IPS-15b (cell line): ENCODE data around the gene TUT4.

Source experiments
- H3K27me3 ChIP-seq: one replicate; pipeline ENCODE4 v1.6.1; 2013; ENCODE audit warnings: low read length; ENCODE audit not compliant: control insufficient read depth, insufficient read depth
- H3K36me3 ChIP-seq: one replicate; pipeline ENCODE4 v1.6.1; 2013; ENCODE audit warnings: low read length; ENCODE audit not compliant: control insufficient read depth, insufficient read depth
- H3K4me1 ChIP-seq: one replicate; pipeline ENCODE4 v1.6.1; 2013; ENCODE audit warnings: mild to moderate bottlenecking, low read length; ENCODE audit not compliant: control insufficient read depth, insufficient read depth
- H3K4me3 ChIP-seq: one replicate; pipeline ENCODE4 v1.5.1; 2013; ENCODE audit warnings: low read depth, low read length
- H3K9ac ChIP-seq: one replicate; pipeline ENCODE4 v1.6.1; 2013; ENCODE audit warnings: low read depth, mild to moderate bottlenecking, low read length
- H3K9me3 ChIP-seq: one replicate; pipeline ENCODE4 v1.6.1; 2013; ENCODE audit warnings: mild to moderate bottlenecking, low read length; ENCODE audit not compliant: control insufficient read depth, insufficient read depth

TUT4 gene

DNA sequence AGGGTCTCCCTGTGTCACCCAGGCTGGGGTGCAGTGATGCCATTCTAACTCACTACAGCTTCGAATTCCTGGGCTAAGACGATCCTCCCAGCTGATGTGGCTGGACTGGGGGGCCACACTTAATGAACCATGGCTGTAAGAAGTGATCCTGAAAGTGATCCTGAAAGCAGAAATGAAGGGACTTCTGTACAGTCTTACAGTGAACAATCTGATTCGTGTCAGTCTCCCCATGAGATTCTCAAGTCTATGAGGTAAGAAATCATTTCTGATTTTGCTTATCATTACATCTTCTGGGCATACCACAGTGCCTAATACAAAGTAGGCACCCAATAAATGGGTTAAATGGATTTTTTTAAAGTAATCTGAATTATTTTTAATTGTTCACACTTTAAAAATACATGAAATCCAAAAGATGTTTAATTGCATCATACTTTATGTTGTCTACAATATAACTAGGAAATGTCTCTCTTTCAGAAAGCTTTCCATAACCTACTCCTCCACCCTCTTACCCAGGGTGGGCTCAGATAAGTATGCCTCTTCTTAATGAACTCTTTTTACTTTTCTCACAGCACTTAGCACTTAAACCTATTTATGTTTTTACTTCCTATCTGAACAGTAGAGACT lies 21.5 kb downstream of the TUT4 start:
- H3K4me1 ChIP-seq, result no peaks in the 10 kb centered on the region
- H3K4me3 ChIP-seq, result no peak overlapping the region
- H3K9me3 ChIP-seq, result no peaks in the 10 kb centered on the region

GRCh38 chr1:52530563-52531144 lies 22.2 kb downstream of the TUT4 start:
- H3K27me3 ChIP-seq, result no peaks in the 10 kb centered on the region
- no peak overlapping the region for H3K4me3 ChIP-seq
- H3K9ac ChIP-seq, result no peak overlapping the region
- H3K9me3 ChIP-seq, result no peaks in the 10 kb centered on the region
- no peaks in the 10 kb centered on the region for H3K4me1 ChIP-seq
- no peaks in the 10 kb centered on the region for H3K36me3 ChIP-seq

More for the DNA sequence above, 21.5 kb downstream of the TUT4 start:
- Histone ChIP-seq H3K9ac (no peak overlapping the region), H3K36me3 (no peaks in the 10 kb centered on the region), H3K27me3 (no peaks in the 10 kb centered on the region)

DNA sequence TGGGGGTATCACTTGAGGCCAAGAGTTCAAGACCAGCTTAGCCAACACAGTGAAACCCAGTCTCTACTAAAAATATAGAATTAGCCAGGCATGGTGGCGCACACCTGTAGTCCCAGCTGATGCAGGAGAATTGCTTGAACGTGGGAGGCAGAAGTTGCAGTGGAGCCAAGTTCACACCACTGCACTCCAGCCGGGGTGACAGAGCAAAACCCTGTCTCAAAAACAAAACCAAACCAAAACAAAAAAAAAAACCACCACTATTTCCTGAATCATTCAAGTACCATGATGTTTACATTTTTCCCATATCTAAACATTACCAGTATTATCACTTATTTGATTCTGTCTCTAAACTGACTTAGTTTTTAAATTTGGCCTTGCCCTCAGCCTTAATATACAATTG lies 29.5 kb downstream of the TUT4 start:
- Histone ChIP-seq H3K9me3 (no peaks in the 10 kb centered on the region), H3K4me1 (no peaks in the 10 kb centered on the region), H3K36me3 (peaks cover 3% of the 10 kb centered on the region), H3K27me3 (no peaks in the 10 kb centered on the region), H3K9ac (no peak overlapping the region), H3K4me3 (no peak overlapping the region)

DNA sequence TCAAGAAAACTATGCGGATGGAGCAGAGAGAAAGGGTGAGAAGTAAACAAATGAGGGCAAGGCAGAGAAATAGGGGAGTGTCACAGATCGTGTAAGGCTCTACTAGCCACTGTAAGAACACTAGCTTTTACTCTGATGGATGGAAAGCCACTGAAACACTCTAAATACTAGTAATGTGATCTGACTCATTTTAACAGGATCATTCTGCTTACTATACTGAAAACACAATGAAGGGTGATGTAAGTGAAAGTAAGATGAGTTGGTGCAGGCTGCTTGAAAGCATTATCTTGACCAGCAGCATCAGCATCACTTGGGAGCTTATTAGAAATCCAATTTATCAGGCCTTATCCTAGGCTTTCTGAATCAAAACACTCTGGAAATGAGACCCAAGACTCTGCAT lies 32.7 kb downstream of the TUT4 start:
- H3K9ac ChIP-seq, result no peak overlapping the region
- no peaks in the 10 kb centered on the region for H3K4me1 ChIP-seq
- H3K27me3 ChIP-seq, result no peaks in the 10 kb centered on the region
- peaks cover 3% of the 10 kb centered on the region for H3K36me3 ChIP-seq
- H3K4me3 ChIP-seq, result no peak overlapping the region
- no peaks in the 10 kb centered on the region for H3K9me3 ChIP-seq

GRCh38 chr1:52518962-52519361 lies 33.9 kb downstream of the TUT4 start:
- Histone ChIP-seq H3K4me3 (no peak overlapping the region), H3K27me3 (no peaks in the 10 kb centered on the region), H3K4me1 (no peaks in the 10 kb centered on the region), H3K9ac (no peak overlapping the region), H3K36me3 (no peaks in the 10 kb centered on the region), H3K9me3 (no peaks in the 10 kb centered on the region)

DNA sequence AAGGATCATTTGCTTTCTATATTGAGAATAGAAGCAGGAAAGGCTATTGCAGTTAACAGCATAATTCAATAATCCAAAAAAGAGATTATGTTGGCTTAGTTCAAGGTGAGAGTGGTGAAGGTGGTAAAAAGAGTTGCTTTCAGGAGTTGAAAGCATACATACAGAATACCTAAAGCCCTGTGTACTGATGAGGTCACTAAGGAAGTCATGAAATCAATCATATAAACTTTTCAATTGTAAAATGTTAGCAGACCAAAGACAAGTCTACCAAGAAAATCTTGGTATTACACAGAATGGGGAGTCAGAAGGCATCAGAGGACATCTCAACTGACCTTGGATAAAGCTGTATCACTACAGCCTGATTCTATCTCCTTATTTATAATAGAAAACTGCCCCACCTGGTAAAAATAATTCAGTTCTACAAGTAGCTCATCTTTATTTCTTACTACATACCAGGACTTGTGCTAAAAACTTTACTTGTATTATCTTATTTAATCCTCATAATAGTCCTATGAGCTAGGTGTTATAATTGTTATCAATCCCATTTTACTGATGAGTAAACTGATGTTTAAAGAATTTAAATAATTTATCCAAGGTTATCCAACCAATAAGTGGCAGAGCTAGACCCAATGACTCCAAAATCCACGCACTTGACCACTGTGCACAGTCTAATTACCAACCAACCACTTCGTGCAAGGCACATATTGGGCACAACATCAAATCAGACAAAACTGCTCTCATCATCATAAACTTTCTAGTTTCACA lies 40.9 kb downstream of the TUT4 start:
- no peak overlapping the region for H3K9ac ChIP-seq
- no peak overlapping the region for H3K4me3 ChIP-seq
- H3K9me3 ChIP-seq, result no peaks in the 10 kb centered on the region
- H3K27me3 ChIP-seq, result no peaks in the 10 kb centered on the region
- H3K36me3 ChIP-seq, result no peaks in the 10 kb centered on the region
- H3K4me1 ChIP-seq, result no peaks in the 10 kb centered on the region

GRCh38 chr1:52511439-52511838 lies 41.5 kb downstream of the TUT4 start:
- Histone ChIP-seq H3K4me3 (no peak overlapping the region), H3K36me3 (no peaks in the 10 kb centered on the region), H3K9ac (no peak overlapping the region), H3K4me1 (no peaks in the 10 kb centered on the region), H3K27me3 (no peaks in the 10 kb centered on the region), H3K9me3 (no peaks in the 10 kb centered on the region)

DNA sequence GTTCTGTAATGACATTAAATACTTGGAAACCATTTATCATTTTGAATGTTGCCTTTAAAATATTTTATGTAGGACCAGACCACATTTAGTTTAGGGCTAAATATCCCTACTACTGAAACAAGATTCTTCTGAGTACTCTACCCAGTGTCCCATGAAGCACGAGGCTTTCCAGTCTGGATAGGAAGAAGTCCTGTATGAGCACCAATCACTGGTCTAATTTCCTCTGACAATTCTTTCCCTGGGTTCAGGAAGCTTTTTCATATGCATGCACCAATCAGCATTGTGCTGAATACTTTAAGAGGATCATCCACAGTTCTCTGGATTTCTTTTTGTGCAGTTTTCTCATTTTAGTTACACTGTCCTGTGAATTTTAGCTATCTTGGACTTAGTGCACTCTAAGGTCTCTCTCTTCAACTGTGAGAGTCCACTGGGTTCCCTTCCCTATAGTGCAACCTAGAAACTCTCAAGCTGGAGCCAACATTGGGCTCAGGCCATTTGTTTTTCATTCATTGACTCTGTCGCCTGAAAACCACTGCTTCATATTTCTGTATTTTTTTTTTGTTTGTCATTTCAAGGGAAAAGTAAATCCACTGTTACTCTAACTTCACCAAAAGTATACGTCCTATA lies 45.9 kb downstream of the TUT4 start:
- H3K9me3 ChIP-seq, result no peaks in the 10 kb centered on the region
- no peak overlapping the region for H3K9ac ChIP-seq
- H3K27me3 ChIP-seq, result no peaks in the 10 kb centered on the region
- H3K4me1 ChIP-seq, result no peaks in the 10 kb centered on the region
- no peaks in the 10 kb centered on the region for H3K36me3 ChIP-seq
- no peak overlapping the region for H3K4me3 ChIP-seq

DNA sequence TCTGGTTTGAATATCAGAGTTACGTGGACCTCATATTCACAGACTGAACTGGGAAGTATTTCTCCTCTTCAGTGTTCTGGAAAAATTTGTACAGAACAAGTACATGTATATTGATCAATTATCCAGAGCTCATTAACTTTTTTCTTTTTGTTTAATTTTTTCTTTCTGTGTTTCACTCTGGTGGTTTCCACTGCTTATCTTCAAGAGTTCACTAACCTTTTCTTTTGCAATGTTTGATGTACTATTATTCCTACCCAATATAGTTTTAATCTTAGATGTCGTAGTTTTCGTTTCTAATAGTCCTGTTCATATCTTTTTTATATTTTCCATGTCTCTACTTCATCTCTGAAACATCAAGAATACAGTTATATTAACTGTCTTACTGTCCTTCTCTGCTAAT lies 46.5 kb downstream of the TUT4 start:
- no peak overlapping the region for H3K9ac ChIP-seq
- H3K36me3 ChIP-seq, result no peaks in the 10 kb centered on the region
- H3K27me3 ChIP-seq, result no peaks in the 10 kb centered on the region
- H3K9me3 ChIP-seq, result no peaks in the 10 kb centered on the region
- no peaks in the 10 kb centered on the region for H3K4me1 ChIP-seq
- H3K4me3 ChIP-seq, result no peak overlapping the region

GRCh38 chr1:52504720-52505119 lies 48.2 kb downstream of the TUT4 start:
- H3K9ac ChIP-seq, result no peak overlapping the region
- H3K4me1 ChIP-seq, result no peaks in the 10 kb centered on the region
- H3K9me3 ChIP-seq, result no peaks in the 10 kb centered on the region
- no peaks in the 10 kb centered on the region for H3K27me3 ChIP-seq
- H3K4me3 ChIP-seq, result no peak overlapping the region
- no peaks in the 10 kb centered on the region for H3K36me3 ChIP-seq

GRCh38 chr1:52503706-52504105 lies 49.2 kb downstream of the TUT4 start:
- Histone ChIP-seq H3K9ac (no peak overlapping the region), H3K4me3 (no peak overlapping the region), H3K4me1 (no peaks in the 10 kb centered on the region), H3K27me3 (no peaks in the 10 kb centered on the region), H3K36me3 (no peaks in the 10 kb centered on the region), H3K9me3 (no peaks in the 10 kb centered on the region)

- H3K9me3 ChIP-seq, result no peaks in the 10 kb centered on the region
- H3K36me3 ChIP-seq, result no peaks in the 10 kb centered on the region
- H3K9ac ChIP-seq, result no peak overlapping the region
- no peaks in the 10 kb centered on the region for H3K27me3 ChIP-seq
- no peaks in the 10 kb centered on the region for H3K4me1 ChIP-seq
- H3K4me3 ChIP-seq, result no peak overlapping the region
Measured at GRCh38 chr1:52502789-52503188, 50.1 kb downstream of the TUT4 start.
